Head of caudate nucleus (tissue), 42 donors: Measurements from ENCODE around the gene GFRA4.
"Not testable (repeated sequence)": the region's sequence is repeated elsewhere in the genome, so short reads cannot be mapped to it uniquely, and the experiment has no call there.

Source experiments
- DNase-seq, 42 donors: peaks; one replicate each; pipeline versions ENCODE4 v3.0.0 to v3.0.0-alpha.2; 2020 to 2021; ENCODE audit warnings: mixed read lengths in 7 of 42
- intact Hi-C: fragments of 100-400 bp; cut with DNase I; formaldehyde crosslinking; loops from one replicate; pipeline ENCODE4 v1.15.0; 2022

Gene GFRA4

DNA sequence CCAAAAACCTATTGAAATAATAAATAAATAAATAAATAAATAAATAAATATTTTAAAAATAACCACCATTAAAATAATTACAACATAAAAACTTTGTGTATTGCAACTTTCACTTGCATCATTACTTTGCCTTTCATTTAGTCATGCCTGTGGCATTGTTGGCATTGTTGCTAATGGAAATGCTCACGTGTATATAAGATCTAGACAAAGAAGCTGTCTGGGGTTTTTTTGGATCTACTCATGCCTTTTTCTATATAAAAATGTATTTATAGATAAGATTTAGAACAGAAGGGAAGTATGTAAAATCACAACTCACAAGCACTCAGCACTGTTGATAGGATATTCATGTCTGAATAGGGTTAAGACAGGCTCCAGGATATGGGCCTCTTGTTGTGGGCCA, 27.9 kb downstream of the GFRA4 start:
- intact Hi-C loops = no loop called here
- no peak for DNase-seq

DNA sequence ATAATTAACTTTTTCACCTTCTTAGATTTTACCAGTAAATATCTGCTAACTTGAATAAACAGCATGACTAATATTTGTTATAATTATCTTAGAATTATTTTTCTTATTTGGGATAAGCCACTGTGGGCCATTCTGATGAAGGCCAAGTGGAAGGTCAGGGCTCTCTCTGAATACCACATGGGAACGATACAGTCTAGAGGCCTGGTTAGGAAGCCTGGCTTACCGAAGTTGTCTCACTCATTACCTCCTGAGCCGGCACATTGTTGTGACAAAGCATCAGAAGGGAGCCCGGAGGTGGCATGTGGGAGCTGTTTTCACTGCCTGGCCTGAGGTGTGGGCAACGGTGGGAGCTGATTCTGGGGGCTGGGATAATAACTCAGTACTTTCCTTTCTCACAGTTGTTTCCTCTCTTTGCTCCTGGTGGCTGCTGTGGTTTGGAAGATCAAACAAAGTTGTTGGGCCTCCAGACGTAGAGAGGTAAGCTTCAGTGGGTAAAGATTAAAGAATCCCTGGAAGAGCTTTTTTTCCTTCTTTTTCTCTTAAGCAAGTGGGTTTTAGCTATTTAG, 29.2 kb downstream of the GFRA4 start:
- intact Hi-C loops = no loop called here
- no peak for DNase-seq

DNA sequence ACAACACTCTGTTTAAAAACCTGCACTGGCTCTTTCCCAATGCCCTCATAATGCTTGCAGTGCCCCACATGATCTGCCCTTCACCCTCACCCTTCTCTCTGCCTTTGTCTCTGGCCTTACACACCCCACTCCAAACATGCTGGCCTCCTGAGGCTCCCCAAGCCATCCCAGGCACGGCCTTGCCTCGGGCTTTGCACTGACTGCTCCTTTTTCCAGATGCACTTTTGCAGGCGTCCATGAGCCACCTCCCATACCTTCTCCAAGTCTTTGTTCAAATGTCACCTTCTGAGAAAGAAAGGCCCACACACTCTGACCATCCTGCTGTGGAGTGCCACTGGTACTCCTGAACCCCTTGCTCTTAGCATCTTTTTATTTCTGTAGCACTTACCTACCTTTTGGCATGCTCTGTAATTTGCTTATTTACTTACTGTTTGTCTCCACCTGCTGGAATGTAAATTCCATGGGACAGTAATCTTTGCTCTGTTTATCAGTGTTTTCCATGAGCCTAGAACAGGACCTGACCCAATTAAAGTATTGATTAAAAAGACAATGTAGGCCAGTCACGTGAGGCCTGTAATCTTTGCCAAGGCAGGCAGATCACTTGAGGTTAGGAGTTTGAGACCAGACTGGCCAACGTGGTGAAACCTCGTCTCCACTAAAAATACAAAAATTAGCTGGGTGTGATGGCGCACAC, 30.7 kb downstream of the GFRA4 start:
- intact Hi-C loops = no loop called here
- DNase-seq = no peak

DNA sequence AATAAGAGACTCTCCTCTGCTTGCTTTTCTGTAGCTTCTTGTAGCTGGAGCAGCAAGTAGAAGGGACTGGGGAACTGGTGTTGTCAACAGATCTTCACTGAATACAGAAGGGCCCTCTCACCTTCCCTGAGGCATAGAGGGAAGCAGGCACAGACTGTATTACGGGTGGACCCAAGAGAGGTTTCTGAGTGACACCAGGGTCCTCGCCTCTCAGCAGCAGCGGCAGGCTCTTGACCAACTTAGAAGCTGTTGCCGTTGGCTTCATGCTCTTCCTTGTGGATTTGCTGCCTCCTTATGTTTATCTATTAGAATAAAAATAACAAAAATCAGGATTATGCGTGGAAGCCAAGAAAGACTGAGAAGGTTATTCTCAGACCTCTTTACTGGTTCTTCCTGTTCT, 31.7 kb downstream of the GFRA4 start:
- intact Hi-C loops = no loop called here
- no peak for DNase-seq

DNA sequence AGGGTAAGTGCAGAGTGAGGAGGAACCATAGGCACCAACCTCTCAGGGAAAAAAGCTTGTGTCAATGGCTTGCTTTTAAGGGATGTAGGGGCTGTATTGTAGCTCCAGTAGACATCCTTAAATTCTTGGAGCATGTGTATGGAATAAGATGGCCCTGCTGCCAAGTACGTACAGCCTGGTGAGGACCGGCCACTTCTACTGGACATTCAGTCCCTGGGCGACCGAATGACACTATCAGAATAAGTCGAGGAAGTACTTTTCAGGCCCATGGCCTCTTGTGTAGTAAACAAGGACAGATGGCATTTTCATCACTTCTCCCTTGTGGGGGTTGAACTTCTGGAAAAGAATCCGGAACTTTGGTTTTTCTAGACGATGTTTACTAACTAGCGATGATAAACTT, 32.8 kb downstream of the GFRA4 start:
- no peak for DNase-seq
- intact Hi-C loops = no loop called here

DNA sequence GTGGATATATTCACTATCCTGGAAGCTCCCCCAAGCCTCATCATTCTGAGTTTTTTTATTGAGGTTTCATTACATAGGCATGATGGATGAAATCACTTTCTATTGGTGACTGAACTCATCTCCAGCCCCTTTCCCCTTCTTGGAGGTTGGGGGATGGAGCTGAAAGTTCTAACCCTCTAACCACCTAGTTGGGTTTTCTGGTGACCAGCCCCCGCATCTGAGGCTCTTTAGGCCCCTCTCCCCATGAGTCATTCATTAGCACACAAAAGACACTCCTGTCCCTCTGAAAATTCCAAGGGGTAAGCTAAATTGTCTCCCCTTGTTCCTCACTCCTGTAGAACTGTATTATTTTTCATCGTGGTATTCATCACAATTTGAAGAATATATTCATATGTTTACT, 33.3 kb downstream of the GFRA4 start:
- intact Hi-C loops = no loop called here
- no peak for DNase-seq

DNA sequence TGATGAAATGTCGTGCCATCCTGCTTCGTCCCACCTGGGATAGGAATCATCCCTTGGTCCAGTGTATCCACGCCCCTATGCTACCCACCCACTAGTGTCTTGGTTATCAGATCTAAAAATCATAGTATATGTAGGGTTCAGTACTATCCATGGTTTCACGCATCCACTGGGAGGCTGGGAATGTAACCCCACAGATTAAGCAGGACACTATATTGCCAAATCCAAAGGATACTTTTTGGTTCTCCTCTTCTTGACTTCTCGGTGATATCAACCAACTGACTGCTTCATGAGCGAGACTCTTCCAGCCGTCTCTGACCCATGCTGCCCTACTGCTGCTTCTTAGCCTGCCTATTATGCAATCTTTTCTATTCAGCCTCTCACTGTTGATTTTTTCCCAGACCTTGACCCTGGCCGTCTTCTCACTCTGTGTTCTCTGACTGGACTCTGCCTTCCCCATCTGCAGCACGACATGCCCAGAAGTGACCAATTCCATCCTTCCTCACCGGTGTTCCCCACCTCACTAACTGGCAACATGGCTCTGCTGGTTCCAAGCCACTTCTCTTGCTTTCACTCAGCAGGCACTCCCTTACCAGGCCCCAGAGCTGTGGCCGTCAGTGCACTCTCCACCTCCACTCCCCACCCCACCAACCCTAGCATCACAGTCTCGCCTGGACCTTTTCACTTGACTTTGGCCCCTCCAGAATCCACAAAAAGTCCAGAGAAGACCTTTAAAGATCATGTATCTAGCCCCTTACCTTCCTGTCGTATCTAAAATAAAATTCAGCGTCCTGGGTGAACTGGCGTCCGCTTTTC, 34.5 kb downstream of the GFRA4 start:
- intact Hi-C loops = no loop called here

DNA sequence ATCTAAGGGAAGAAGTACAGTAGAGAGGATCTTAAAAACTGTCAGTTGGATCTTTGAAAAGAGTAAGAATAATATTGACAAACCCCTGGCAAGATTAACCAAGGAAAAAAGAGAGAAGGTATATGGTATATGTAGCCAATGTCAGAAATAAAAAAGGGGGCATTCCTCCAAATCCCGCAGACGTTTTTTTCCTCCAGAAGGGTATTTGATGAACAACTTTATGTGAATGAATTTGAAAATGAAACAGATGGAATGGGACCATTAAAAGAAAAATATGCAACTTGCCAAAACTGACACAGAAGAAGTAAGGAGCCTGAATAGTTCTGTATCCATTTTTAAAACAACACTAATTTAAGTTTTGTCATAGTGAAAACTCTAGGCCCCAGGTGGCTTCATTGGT, 35.7 kb downstream of the GFRA4 start:
- DNase-seq = no peak
- intact Hi-C loops = no loop called here

More for the DNA sequence above, 34.5 kb downstream of the GFRA4 start:
- DNase-seq = no peak

DNA sequence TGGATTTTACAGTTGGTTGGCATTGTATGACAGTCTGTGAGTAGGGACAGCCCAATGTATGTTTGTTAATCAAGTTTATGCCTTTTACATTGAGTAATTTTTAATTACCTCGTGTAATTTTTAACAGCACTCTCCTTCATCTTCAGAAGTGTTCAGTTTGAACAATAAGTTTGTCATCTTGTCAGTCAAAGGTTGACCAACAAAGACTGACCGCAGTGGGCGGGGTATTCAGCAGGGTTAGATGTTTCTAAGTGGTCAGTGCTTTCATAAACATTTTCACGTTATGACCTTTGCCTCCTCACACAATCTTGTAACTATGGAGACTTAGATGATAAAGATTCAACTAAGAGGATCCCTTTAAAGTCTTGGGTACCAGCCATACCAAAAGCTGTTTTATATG, 40.8 kb downstream of the GFRA4 start:
- intact Hi-C loops = no loop called here
- no peak for DNase-seq

DNA sequence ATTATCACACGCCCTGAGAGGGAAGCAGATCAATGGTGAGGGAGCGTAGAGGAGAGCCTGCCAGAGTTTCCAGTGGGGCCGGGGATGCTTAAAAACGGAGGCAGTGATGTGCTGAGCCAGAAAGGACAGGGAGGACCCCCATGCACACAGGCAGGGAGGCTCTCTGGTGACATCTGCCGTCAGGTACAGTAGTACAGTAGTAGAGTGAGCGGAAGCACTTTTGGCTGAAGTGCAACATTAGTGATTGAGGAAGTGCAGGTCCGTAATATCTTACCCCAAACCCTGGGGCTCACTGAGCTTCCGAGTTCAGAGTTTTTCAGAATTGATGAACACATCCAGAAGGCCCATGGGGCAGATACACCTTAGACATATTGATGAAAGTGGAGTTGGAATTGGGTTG, 42.1 kb downstream of the GFRA4 start:
- no peak for DNase-seq
- intact Hi-C loops = no loop called here

DNA sequence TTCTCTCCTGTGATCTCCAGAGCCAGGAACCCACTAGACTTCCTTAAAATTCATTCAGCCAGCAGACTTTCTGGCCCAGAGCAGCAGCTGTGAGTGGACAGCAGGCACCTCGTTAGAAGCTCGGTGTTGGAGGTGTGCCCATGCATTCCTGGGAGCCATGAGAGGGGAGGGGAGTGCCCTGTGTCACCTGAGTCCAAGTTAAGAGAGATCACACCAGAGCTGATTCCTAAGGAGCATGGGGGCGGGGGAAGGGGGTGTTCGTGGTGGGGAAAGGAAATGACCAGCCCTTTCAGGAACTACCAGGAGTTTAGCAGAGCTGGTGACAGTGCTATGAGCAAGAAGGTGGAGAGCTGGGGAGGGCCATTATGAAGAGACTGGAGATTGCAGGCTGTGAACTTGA, 46.9 kb downstream of the GFRA4 start:
- DNase-seq = no peak
- intact Hi-C loops = no loop called here

DNA sequence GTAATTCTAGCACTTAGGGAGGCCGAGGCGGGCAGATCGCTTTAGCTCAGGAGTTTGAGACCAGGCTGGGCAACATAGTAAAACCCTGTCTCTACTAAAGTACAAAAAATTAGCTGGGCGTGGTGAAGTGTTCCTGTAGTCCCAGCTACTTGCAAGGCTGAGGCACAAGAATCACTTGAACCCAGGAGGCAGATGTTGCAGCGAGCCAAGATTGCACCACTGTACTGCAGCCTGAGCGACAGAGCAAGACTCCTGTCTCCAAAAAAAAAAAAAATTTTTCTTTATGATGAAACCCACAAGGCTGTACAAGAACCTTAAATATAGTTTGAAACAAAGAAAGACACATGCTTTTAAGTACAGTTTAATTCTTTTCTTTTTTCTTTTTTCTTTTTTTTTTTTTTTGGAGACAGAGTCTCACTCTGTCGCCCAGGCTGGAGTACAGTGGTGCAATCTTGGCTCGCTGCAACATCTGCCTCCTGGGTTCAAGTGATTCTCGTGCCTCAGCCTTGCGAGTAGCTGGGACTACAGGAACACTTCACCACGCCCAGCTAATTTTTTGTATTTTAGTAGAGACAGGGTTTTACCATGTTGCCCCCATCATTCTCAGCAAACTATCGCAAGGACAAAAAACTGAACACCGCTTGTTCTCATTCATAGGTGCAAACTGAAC, 47.9 kb downstream of the GFRA4 start:
- intact Hi-C loops, DNase-seq: not testable (repeated sequence)

DNA sequence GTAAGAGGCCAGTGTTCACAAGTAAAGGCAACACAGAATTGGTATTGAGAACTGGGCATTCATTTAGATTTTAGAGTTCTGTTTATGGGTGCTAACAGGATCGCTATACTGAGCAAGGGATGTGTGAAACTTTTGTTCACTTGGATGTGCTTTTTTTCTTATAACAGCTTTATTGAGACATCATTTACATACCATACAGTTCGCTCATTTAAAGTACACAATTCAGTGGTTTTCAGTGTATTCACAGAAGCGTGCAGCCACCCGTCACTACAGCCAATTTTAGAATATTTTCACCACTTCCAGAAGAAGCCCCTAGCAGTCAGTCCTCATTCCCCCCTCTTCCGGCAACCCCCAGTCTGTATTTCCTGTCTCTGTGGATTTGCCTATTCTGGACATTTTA, 48.7 kb downstream of the GFRA4 start:
- DNase-seq = no peak
- intact Hi-C loops = no loop called here

DNA sequence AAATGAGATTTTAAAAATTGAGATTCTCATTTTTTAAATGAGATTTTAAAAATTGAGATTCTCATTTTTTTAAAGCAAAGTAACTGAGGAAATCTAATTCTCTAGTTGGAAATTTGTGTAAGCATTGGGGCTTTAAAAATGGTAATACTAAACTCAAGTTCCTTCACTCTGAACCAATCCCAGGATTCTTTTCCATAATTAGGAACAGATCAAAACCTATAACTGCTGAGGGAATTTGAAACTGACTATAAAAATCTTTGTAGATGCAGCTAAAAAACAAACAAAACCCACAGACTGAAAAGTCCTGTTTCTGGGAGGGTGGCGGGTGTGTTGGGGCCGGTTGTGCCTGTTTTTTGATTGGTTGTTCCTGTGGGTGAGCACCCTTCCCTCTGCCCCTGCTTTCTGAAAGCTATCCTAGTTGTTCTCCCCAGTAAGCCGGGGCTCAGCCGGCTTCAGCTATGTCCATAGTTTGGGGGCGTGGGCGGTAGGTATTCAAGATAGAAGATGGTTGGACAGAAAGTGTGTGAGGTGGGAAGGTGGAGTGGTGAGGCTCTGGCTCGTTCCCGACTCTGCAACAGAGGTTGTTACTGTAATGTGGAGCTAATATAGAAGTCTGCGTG, 49.3 kb downstream of the GFRA4 start:
- DNase-seq = no peak
- intact Hi-C loops = no loop called here

DNA sequence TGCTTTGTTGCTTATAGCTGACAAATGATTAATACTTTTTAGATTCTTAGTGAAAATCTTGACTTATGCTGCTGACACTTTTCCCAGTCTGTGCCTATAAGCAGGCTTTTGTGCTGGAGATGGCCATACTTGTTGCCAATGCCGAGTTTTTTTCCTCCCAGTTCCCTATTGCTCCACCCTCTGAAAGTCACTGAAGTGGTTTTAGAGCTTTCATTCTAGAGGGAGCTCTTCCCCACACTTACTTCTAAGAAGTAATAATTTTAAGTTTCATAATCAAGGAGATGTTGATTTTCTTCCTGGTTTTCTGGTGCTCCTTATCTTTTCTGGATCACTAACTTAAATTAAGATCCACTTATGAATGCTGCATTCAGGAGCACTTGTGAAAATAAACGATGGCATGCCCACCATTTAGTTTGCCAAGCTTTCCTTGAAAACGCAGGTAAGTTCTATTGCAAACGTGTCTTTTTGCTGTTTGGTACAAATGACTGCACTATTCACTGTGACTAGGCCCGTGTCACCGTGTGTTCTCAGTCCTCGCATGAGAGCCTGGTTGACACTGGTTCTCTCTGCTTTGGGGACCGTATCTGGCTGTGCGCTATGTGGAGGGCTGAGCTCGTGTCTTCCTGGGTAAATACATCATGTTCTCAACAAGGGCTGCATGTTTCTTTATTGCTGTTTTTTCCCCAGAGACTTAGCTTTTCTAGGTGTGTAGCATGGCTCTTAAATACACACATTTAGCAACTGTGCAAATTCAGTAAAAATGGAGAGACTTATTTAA, 50.2 kb downstream of the GFRA4 start:
- no peak for DNase-seq
- intact Hi-C loops = no loop called here

DNA sequence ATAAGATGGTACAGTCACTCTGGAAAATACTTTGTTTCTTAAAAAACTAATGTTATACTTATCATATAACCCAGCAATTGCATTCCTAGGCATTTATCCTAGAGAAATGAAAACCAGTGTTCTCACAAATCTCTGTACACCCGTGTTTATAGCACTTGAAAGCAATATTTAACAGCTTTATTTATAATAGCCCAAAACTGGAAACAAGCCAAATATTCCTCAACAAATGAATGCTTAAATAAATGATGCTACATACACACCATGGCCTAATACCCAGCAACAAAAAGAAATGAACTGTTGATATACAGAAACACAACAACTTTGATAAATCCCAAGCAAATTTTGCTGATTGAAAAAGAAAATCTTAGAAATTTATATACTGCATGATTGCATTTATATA, 51.3 kb downstream of the GFRA4 start:
- DNase-seq = no peak
- intact Hi-C loops = no loop called here
